Posterior cingulate gyrus (tissue), 11 donors: ENCODE data around the gene IRX4.

ENCODE experiments used
- DNase-seq, 10 donors: peaks; one replicate each; pipeline versions ENCODE4 v3.0.0 to v3.0.0-alpha.2; 2020 to 2021; ENCODE audit warnings: mixed read lengths in 3 of 10
- intact Hi-C: fragments of 100-400 bp; cut with DNase I; formaldehyde crosslinking; loops from one replicate; pipeline ENCODE4 v1.15.1; 2023

Gene IRX4

GRCh38 chr5:1893754-1894153 lies 11.0 kb upstream of the IRX4 start:
- intact Hi-C loops = no loop called here
- peak in 3 of 10 donors; percentile 1 to 74 (median 59) for DNase-seq

DNA sequence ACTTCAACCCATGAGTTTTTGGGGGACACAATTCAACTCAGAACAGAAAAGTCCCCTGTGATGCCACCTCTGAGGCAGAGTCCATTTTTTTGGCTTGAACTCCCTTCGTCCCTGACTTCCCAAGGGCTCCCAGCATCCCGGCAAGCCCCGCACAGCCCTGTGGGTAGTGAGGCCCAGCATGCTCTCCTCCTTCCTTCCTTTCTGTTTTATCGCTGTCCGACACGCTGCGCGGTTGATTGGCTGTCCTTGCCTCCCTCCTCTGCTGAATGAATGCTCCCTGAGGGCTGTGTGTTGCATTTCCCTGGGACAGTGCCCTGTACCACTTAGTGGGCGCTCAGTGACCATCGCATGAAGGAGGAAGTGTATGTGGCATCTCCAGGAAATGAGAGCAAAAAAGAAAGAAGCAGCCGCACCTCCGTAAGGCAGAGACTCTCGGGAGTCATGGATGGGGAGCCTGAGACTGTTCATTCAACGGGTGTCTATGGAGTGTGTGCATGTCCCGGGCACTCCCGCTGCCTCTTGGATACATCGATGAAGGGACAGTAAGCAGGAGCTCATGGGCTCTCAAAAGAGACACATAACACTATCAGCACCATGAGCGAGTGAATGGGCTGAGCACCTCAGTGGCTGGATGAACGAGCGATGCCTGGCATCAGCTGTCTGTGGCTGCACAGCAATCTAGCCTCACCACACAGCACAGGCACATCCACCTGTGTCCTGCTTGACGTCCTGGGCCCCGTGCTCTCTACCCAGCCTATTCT lies 10.1 kb upstream of the IRX4 start:
- intact Hi-C loops = no loop called here
- peak in 3 of 10 donors; percentile 4 to 56 (median 43) for DNase-seq

DNA sequence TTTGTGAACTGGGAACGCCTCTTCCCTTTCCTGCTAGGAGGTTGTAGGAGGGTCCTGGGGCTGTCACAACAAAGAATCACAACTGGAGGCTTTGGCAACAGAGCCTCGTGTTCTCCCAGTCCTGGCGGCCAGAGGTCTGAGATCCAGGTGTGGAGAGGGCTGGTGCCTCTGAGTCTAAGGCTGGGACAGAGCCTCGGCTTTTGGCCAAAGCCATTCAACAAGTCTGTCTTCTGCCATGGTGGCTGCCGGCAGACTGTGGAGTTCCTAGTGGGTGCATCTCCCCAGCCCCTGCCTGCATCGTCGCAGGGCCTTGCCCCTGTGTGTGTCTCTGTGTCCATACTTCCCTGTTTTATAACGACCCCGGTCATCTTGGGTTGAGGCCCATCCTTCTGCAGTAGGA lies 9.5 kb upstream of the IRX4 start:
- intact Hi-C loops = no loop called here
- DNase-seq = peak in 3 of 10 donors; percentile 16 to 71 (median 65)

GRCh38 chr5:1891391-1891790 lies 8.7 kb upstream of the IRX4 start:
- DNase-seq = peak in 3 of 10 donors; percentile 15 to 67 (median 58)

DNA sequence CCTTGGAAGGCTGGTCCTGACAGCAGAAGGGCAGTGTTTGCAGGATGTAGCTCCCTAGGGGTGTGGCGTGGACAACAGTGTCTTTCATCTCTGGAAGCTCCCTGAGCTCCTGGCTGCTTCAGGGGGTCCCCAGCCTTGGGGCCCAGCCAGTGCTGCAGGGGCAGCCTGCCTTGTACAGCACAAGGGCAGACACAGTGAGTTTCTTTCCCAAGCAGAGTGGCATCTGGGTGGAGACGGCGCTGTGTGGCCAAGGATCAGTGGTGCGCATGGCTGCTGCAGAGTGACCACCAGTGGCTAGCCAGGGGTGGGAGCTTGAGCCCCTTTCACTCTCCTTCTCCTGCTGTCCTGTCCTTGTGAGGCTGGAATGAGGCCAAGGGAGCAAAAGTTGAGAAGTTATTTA lies 7.6 kb upstream of the IRX4 start:
- DNase-seq = peak in 2 of 10 donors; percentile 21 to 48
- intact Hi-C loops = no loop called here

More at GRCh38 chr5:1891391-1891790, 8.7 kb upstream of the IRX4 start:
- intact Hi-C loops = no loop called here

GRCh38 chr5:1889321-1890065 lies 6.8 kb upstream of the IRX4 start:
- intact Hi-C loops = no loop called here

GRCh38 chr5:1888541-1889251 lies 6.0 kb upstream of the IRX4 start:
- DNase-seq = peak in 3 of 10 donors; percentile 16 to 77 (median 75)
- intact Hi-C loops = no loop called here

More at GRCh38 chr5:1889321-1890065, 6.8 kb upstream of the IRX4 start:
- DNase-seq = peak in 3 of 10 donors; percentile 7 to 45 (median 45)

DNA sequence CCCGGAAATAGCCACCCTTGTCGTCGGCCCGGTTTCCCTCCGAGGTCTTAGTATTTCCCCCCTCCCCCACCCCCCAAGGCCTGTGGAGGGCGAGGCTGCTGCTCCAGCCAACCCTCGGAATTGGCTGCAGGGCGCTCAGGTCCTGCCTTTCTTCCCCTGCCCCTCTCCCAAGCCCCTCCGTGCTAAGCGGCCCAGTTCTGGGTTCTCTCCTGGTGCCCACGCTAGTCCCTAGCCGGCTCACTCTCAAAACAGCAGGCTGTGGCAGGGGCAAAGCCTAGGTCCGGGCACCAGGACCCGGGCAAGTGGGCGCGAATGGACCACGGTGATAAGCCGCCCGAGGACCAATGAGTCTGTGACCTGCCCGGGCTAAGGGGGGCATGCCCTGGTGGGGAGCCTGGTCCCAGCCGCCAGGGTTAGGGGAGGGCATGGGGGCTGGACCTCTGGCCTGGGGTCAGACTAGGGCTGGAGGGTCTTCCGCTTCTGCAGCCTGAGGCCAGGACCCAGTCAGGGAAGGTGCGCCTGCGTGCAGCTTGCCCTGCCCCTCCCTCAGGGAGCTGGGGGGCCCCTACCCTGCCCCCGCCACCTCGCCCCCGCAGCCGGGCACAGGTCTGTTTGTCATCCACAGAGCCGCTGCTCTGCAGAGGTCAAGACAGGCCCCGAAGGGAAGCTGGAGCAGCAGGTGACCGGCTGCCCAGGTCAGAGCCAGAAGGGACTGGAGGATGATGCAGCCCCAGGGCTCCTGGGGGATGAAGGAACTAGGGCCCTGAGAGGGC lies 5.0 kb upstream of the IRX4 start:
- DNase-seq = peak in 3 of 10 donors; percentile 19 to 79 (median 71)

GRCh38 chr5:1886846-1887587 lies 4.3 kb upstream of the IRX4 start:
- intact Hi-C loops = no loop called here
- peak in 3 of 10 donors; percentile 16 to 79 (median 66) for DNase-seq

More for the DNA sequence above, 5.0 kb upstream of the IRX4 start:
- intact Hi-C loops = no loop called here

- intact Hi-C loops = no loop called here
- DNase-seq = peak in 4 of 10 donors; percentile 21 to 75 (median 68)
These were observed 3.4 kb upstream of the IRX4 start for GRCh38 chr5:1885868-1886845.

DNA sequence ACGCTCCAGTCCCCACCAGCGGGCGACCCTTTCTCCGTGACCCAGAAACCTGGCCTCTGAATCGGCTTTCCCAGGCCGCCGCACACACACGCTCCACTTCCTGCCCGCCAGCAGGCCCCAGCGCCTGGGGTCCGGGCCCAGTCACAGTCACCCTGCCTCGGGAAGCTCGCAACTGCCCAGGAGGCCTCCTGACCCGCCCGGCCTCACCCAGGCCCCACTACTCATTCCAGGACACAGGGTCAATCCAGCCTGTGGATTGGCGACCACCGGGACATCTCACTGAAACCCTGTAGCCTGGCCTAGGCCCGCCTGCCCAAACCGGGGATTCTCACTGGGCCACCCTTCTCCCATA lies 2.7 kb upstream of the IRX4 start:
- intact Hi-C loops = no loop called here

GRCh38 chr5:1884678-1885403 lies 2.1 kb upstream of the IRX4 start:
- DNase-seq = peak in 2 of 10 donors; percentile 47 to 48
- intact Hi-C loops = no loop called here

More for the DNA sequence above, 2.7 kb upstream of the IRX4 start:
- peak in 3 of 10 donors; percentile 17 to 62 (median 57) for DNase-seq

GRCh38 chr5:1883925-1884677 lies 1.4 kb upstream of the IRX4 start:
- DNase-seq = peak in 4 of 10 donors; percentile 7 to 63 (median 50)
- intact Hi-C loops = no loop called here

GRCh38 chr5:1883120-1883924 lies 597 bp upstream of the IRX4 start:
- intact Hi-C loops = no loop called here
- DNase-seq = peak in 4 of 10 donors; percentile 8 to 79 (median 65)

DNA sequence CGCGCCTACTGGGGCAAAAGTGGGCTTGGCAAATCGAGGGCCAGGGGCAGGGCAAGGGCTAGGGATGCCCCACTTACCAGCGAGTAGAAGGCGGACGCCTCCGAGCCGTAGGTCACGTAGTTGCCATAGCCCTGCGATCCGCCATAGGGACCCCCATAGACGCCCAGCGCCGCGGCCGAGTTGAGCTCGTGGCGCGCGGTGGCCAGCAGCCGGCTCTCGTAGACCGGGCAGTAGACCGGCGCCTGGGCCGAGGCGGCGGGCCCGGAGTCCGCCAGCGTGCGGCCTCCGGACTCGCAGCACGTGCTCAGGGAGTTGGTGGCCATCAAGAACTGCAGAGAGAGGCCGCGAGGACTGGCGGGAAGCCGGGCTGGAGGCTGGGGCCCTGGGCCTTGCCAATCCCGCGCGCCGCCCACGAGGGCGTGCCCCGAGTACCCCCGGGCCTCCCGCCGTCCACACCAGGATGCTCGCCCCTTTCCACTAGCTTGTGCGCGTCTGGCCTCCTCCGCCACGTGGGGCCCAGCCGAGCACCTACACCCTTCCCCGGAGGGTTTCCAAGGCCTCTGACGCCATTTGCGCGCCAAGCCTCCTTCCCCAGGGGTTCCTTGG lies 891 bp downstream of the IRX4 start:
- intact Hi-C loops = no loop called here
- peak in 3 of 10 donors; percentile 32 to 61 (median 48) for DNase-seq
